Middle frontal gyrus (tissue), 1 donor: ENCODE results near the gene CACNB3.

ENCODE experiments used
- DNase-seq: peaks from one replicate; pipeline ENCODE4 v3.0.0-alpha.2; 2015; ENCODE audit warnings: low spot score; ENCODE audit errors: extremely low spot score

Gene CACNB3

GRCh38 chr12:48788854-48789775 is 29.2 kb upstream of the CACNB3 start, which contains the start of gene ADCY6:
ADCY6 (minus strand) TSS chr12:48789089; CDS start chr12:48783434, 5,655 bp downstream.
- DNase-seq, result peak; percentile 8

- DNase-seq, result no peak
These were observed 28.4 kb upstream of the CACNB3 start for GRCh38 chr12:48789858-48790326.

- DNase-seq, result no peak
These were observed 24.6 kb upstream of the CACNB3 start for GRCh38 chr12:48793696-48794095.

GRCh38 chr12:48794870-48795269 is 23.4 kb upstream of the CACNB3 start:
- no peak for DNase-seq

GRCh38 chr12:48795550-48796455 is 22.5 kb upstream of the CACNB3 start:
- peak; percentile 62 for DNase-seq

- no peak for DNase-seq
These were observed 21.3 kb upstream of the CACNB3 start for GRCh38 chr12:48796976-48797375.

GRCh38 chr12:48800457-48800856 is 17.8 kb upstream of the CACNB3 start:
- DNase-seq, result no peak

GRCh38 chr12:48800971-48801370 is 17.3 kb upstream of the CACNB3 start:
- no peak for DNase-seq

GRCh38 chr12:48803675-48804074 is 14.6 kb upstream of the CACNB3 start:
- no peak for DNase-seq

GRCh38 chr12:48807981-48808380 is 10.3 kb upstream of the CACNB3 start:
- DNase-seq, result no peak

GRCh38 chr12:48810903-48811431 is 7.3 kb upstream of the CACNB3 start:
- no peak for DNase-seq

GRCh38 chr12:48811437-48812090 is 6.7 kb upstream of the CACNB3 start:
- DNase-seq, result no peak

- no peak for DNase-seq
These were observed 5.9 kb upstream of the CACNB3 start for GRCh38 chr12:48812389-48812788.

GRCh38 chr12:48813465-48814261 is 4.6 kb upstream of the CACNB3 start:
- no peak for DNase-seq

GRCh38 chr12:48814262-48815125 is 3.8 kb upstream of the CACNB3 start:
- no peak for DNase-seq

- peak; percentile 32 for DNase-seq
These were observed 2.9 kb upstream of the CACNB3 start for GRCh38 chr12:48815126-48816110.

GRCh38 chr12:48816143-48816854 is 2.0 kb upstream of the CACNB3 start:
- no peak for DNase-seq
